ENCODE results near the gene ARCN1.

- TF ChIP-seq, protein P1, sequence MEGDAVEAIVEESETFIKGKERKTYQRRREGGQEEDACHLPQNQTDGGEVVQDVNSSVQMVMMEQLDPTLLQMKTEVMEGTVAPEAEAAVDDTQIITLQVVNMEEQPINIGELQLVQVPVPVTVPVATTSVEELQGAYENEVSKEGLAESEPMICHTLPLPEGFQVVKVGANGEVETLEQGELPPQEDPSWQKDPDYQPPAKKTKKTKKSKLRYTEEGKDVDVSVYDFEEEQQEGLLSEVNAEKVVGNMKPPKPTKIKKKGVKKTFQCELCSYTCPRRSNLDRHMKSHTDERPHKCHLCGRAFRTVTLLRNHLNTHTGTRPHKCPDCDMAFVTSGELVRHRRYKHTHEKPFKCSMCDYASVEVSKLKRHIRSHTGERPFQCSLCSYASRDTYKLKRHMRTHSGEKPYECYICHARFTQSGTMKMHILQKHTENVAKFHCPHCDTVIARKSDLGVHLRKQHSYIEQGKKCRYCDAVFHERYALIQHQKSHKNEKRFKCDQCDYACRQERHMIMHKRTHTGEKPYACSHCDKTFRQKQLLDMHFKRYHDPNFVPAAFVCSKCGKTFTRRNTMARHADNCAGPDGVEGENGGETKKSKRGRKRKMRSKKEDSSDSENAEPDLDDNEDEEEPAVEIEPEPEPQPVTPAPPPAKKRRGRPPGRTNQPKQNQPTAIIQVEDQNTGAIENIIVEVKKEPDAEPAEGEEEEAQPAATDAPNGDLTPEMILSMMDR (IDR thresholded peaks at IDR 0.05) = no peak
- no peak for TF ChIP-seq EZH2 (IDR thresholded peaks at IDR 0.05; ENCODE audit: borderline replicate concordance, insufficient read depth, low read depth, low read length, poor library complexity, severe bottlenecking)
Measured at GRCh38 chr11:118622376-118623268, 50.4 kb downstream of the ARCN1 start.

Measured in B cell (primary cell).